Thyroid gland (tissue), 4 donors: ENCODE data around the gene CIITA.

ENCODE experiments used
- CTCF ChIP-seq, 6 experiments: fragments of 200-600 bp in 3 of 6; fragments of 450-650 bp in 3 of 6; sonication (generic) in 3 of 6; IDR thresholded peaks; one replicate each; pipeline ENCODE4 v1.5.1; 2016 to 2019; ENCODE audit warnings: antibody characterized with exemption in 6 of 6, mild to moderate bottlenecking in 2 of 6, inconsistent platforms in 1 of 6, moderate library complexity in 1 of 6
- POLR2A ChIP-seq, 2 donors: fragments of 450-650 bp; IDR thresholded peaks; one replicate each; pipeline ENCODE4 v1.6.1; 2017; ENCODE audit warnings: antibody characterized with exemption in 2 of 2, mild to moderate bottlenecking in 2 of 2, moderate library complexity in 1 of 2

- TF ChIP-seq CTCF (IDR thresholded peaks at IDR 0.05) (no peak), POLR2A (IDR thresholded peaks at IDR 0.05) (no peak)
Measured at GRCh38 chr16:10947211-10947787, 70.3 kb downstream of the CIITA start.
